SK-N-SH (cell line): Measurements from ENCODE around the gene LRRC10. TPM values are rescaled to one million over a fixed set of nuclear protein-coding genes. Genes with fewer than 3 reads are reported as not detected.

Experiments
- CTCF ChIA-PET: fragments of 300-600, 350-600 bp; formaldehyde crosslinking; extraction: SDS; loops from one replicate; lab custom pipeline; 2021; lab: Yijun Ruan, JAX
- POLR2A ChIA-PET: fragments of 350-600 bp; sonication (Branson Sonifier 250); formaldehyde crosslinking; extraction: SDS; loops from one replicate; lab custom pipeline; 2020; ENCODE audit warnings: antibody characterized with exemption, inconsistent platforms; lab: Yijun Ruan, JAX
- DNase-seq: peaks from one replicate; pipeline ENCODE4 v3.0.0; 2012
- H2AFZ ChIP-seq: fragments of 200-600 bp; sonication (generic); 2 replicates; pipeline ENCODE4 v1.8.1; 2016; ENCODE audit warnings: antibody characterized with exemption, mild to moderate bottlenecking, low read depth
- H3F3A ChIP-seq: fragments of 200-600 bp; sonication (generic); replicated peaks from 2 replicates; pipeline ENCODE3; 2016; ENCODE audit warnings: antibody characterized with exemption, mild to moderate bottlenecking; ENCODE audit not compliant: insufficient read depth
- H3K27ac ChIP-seq, 2 experiments: fragments of 200-500 bp in 1 of 2; fragments of 200-600 bp in 1 of 2; sonication (Bioruptor generic) in 1 of 2; sonication (generic), shearing (Covaris generic) in 1 of 2; 2 replicates each; pipeline versions ENCODE4 v1.5.1 to v1.6.1; 2014 to 2016; ENCODE audit warnings: low read depth in 2 of 2, inconsistent platforms in 1 of 2, low read length in 1 of 2, mild to moderate bottlenecking in 1 of 2, mixed read lengths in 1 of 2
- H3K27me3 ChIP-seq: fragments of 200-600 bp; sonication (generic), shearing (Covaris generic); 2 replicates; pipeline ENCODE4 v1.6.1; 2016; ENCODE audit warnings: mixed run types; ENCODE audit not compliant: insufficient read depth
- H3K36me3 ChIP-seq, 2 experiments: fragments of 200-500 bp in 1 of 2; fragments of 200-600 bp in 1 of 2; sonication (Bioruptor generic) in 1 of 2; sonication (generic) in 1 of 2; replicated peaks in 1 of 2; 2 replicates each; pipeline versions ENCODE3 to v1.5.1; 2014 to 2016; ENCODE audit warnings: low read length in 1 of 2, mild to moderate bottlenecking in 1 of 2; ENCODE audit not compliant: insufficient read depth in 2 of 2, control insufficient read depth in 1 of 2
- H3K4me1 ChIP-seq, 2 experiments: fragments of 200-500 bp in 1 of 2; fragments of 200-600 bp in 1 of 2; sonication (Bioruptor generic) in 1 of 2; sonication (generic), shearing (Covaris generic) in 1 of 2; 2 replicates each; pipeline versions ENCODE4 v1.5.1 to v1.6.1; 2014 to 2016; ENCODE audit warnings: low read depth in 1 of 2, low read length in 1 of 2, mixed run types in 1 of 2; ENCODE audit not compliant: insufficient read depth in 2 of 2, control insufficient read depth in 1 of 2
- H3K4me2 ChIP-seq: fragments of 200-600 bp; sonication (generic), shearing (Covaris generic); 2 replicates; pipeline ENCODE4 v1.6.1; 2017; ENCODE audit warnings: mixed run types
- H3K4me3 ChIP-seq, 2 experiments: fragments of 200-500 bp in 1 of 2; fragments of 200-600 bp in 1 of 2; sonication (Bioruptor generic) in 1 of 2; sonication (generic), shearing (Covaris generic) in 1 of 2; 2 replicates each; pipeline versions ENCODE4 v1.5.1 to v1.8.1; 2014 to 2016; ENCODE audit warnings: low read depth in 2 of 2, inconsistent platforms in 1 of 2, low read length in 1 of 2, mild to moderate bottlenecking in 1 of 2, mixed read lengths in 1 of 2, moderate library complexity in 1 of 2
- H3K79me2 ChIP-seq: fragments of 200-600 bp; sonication (generic); 2 replicates; pipeline ENCODE4 v1.8.1; 2017; ENCODE audit warnings: mild to moderate bottlenecking; ENCODE audit not compliant: insufficient read depth
- H3K9ac ChIP-seq: fragments of 200-600 bp; sonication (generic); 2 replicates; pipeline ENCODE4 v1.6.1; 2017; ENCODE audit warnings: mixed run types
- H3K9me2 ChIP-seq: fragments of 200-600 bp; sonication (generic); 2 replicates; pipeline ENCODE4 v1.6.1; 2017; ENCODE audit warnings: mixed run types
- H3K9me3 ChIP-seq: fragments of 200-600 bp; sonication (generic); 2 replicates; pipeline ENCODE4 v1.6.1; 2017; ENCODE audit warnings: mixed run types, mild to moderate bottlenecking, moderate library complexity
- H4K20me1 ChIP-seq: fragments of 200-600 bp; sonication (generic); 2 replicates; pipeline ENCODE4 v1.6.1; 2017; ENCODE audit warnings: mild to moderate bottlenecking, mixed run types; ENCODE audit not compliant: insufficient read depth
- CHD2 ChIP-seq: fragments of 150-350 bp; IDR thresholded peaks from 2 replicates; pipeline ENCODE4 v1.6.1; 2018; ENCODE audit warnings: low read length; ENCODE audit not compliant: partially characterized antibody
- EP300 ChIP-seq, 2 experiments: IDR thresholded peaks; 2 replicates each; pipeline versions ENCODE4 v1.4.0 to v1.6.1; 2012; ENCODE audit warnings: borderline replicate concordance in 1 of 2, low read depth in 1 of 2, low read length in 1 of 2
- EZH2phosphoT487 ChIP-seq: fragments of 200-600 bp; sonication (generic); IDR thresholded peaks from 2 replicates; pipeline ENCODE4 v1.6.1; 2017; ENCODE audit warnings: low read depth, mixed run types, mild to moderate bottlenecking, antibody characterized with exemption, moderate library complexity, borderline replicate concordance
- GATA2 ChIP-seq: sonication (generic); formaldehyde crosslinking; IDR thresholded peaks from 2 replicates; pipeline ENCODE4 v1.5.0; 2020; ENCODE audit warnings: mild to moderate bottlenecking, missing genetic modification reagents
- MEF2A ChIP-seq: IDR thresholded peaks from 2 replicates; pipeline ENCODE4 v1.4.0; 2012; ENCODE audit warnings: low read depth, borderline replicate concordance
- NRF1 ChIP-seq: IDR thresholded peaks from 2 replicates; pipeline ENCODE4 v1.6.1; 2012; ENCODE audit warnings: low read depth, mild to moderate bottlenecking, low read length
- POLR2AphosphoS5 ChIP-seq: IDR thresholded peaks from 2 replicates; pipeline ENCODE4 v1.6.1; 2012; ENCODE audit warnings: low read depth, low read length
- RFX5 ChIP-seq: IDR thresholded peaks from 2 replicates; pipeline ENCODE4 v1.6.1; 2012; ENCODE audit warnings: mild to moderate bottlenecking, improper control_type of control experiment, low read length
- RXRA ChIP-seq: IDR thresholded peaks from 2 replicates; pipeline ENCODE4 v1.4.0; 2012; ENCODE audit warnings: low read depth, mild to moderate bottlenecking, borderline replicate concordance
- TAF1 ChIP-seq: IDR thresholded peaks from 2 replicates; pipeline ENCODE4 v1.6.1; 2012; ENCODE audit warnings: low read depth, mild to moderate bottlenecking, low read length, moderate library complexity, borderline replicate concordance
- YY1 ChIP-seq: IDR thresholded peaks from 2 replicates; pipeline ENCODE4 v1.4.0; 2012; ENCODE audit warnings: low read depth, mild to moderate bottlenecking
- WGBS: methylation state at CpG from one replicate; pipeline ENCODE4 v1.1.6; 2017; ENCODE audit warnings: low lambda C conversion rate; 5-methylcytosine and 5-hydroxymethylcytosine counted together
- polyA plus RNA-seq, 3 experiments: library from polyadenylated mRNA; depleted of rRNA; stranded (reverse); fragments of >200 nt; gene quantifications; 2 replicates each; pipeline ENCODE4 v1.2.3, GENCODE V29; 2012
- TF ChIP-seq, protein P1 (sequence below): fragments of 200-600 bp; sonication (generic); IDR thresholded peaks from 2 replicates; pipeline ENCODE4 v1.6.1; 2017; ENCODE audit warnings: antibody characterized with exemption, mild to moderate bottlenecking, moderate library complexity
- TF ChIP-seq, protein P2 (sequence below): IDR thresholded peaks from 2 replicates; pipeline ENCODE4 v1.6.1; 2012; ENCODE audit warnings: mild to moderate bottlenecking, low read depth, low read length, moderate library complexity
- TF ChIP-seq, protein P3 (sequence below): IDR thresholded peaks from 2 replicates; pipeline ENCODE4; 2012
- TF ChIP-seq, protein P4 (sequence below): IDR thresholded peaks from 2 replicates; pipeline ENCODE4 v1.4.0; 2012; ENCODE audit warnings: low read depth, borderline replicate concordance
- TF ChIP-seq, protein P5 (sequence below): IDR thresholded peaks from 2 replicates; pipeline ENCODE4 v1.4.0; 2012; ENCODE audit warnings: low read depth
- TF ChIP-seq, protein P6 (sequence below): fragments of 150-350 bp; IDR thresholded peaks from 2 replicates; pipeline ENCODE4 v1.6.1; 2016; ENCODE audit warnings: mild to moderate bottlenecking, low read depth, low read length

LRRC10 gene
- polyA plus RNA-seq, 1 of the 3 experiments (the other 2 are of a cell fraction), result not detected

DNA sequence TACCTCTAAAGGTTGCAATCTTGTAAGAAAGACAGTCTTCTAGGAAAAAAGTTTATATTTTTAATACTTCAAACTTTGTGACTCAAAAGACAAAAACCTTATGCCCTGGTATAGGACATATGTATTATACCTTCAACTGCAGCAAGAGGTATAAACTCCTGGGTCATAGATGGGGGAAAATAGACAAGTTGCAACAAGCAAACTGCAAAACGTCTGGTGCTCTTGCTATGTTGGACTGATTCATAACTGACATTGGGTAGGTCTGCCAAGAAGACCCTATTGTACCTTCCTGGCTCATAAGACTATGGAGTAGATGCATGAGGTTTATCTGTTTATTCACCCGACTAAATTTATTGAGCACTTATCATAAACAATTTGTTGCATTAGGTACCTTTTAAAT, 47.5 kb upstream of the LRRC10 start:
- no peaks in the 10 kb centered on the region for H4K20me1 ChIP-seq
- WGBS, result 33% methylated on average over 2 of the region's 2 CpGs
- H3K9me3 ChIP-seq, result no peaks in the 10 kb centered on the region
- POLR2A ChIA-PET, result no interaction called here
- CTCF ChIA-PET, result interaction anchor here (1.8 kb wide), 1 partner anchor 18 kb away, joined by 5 read pairs; no protein-coding TSS in a partner anchor
- H3K27ac ChIP-seq, result no peak overlapping the region
- no peak overlapping the region for H3K4me3 ChIP-seq
- no peak overlapping the region for H3K4me2 ChIP-seq
- H2AFZ ChIP-seq, result no peak overlapping the region
- no peak overlapping the region for H3K9ac ChIP-seq
- no peaks in the 10 kb centered on the region for H3K79me2 ChIP-seq
- H3F3A ChIP-seq, result peaks cover 4% of the 10 kb centered on the region
- TF ChIP-seq, protein P1, sequence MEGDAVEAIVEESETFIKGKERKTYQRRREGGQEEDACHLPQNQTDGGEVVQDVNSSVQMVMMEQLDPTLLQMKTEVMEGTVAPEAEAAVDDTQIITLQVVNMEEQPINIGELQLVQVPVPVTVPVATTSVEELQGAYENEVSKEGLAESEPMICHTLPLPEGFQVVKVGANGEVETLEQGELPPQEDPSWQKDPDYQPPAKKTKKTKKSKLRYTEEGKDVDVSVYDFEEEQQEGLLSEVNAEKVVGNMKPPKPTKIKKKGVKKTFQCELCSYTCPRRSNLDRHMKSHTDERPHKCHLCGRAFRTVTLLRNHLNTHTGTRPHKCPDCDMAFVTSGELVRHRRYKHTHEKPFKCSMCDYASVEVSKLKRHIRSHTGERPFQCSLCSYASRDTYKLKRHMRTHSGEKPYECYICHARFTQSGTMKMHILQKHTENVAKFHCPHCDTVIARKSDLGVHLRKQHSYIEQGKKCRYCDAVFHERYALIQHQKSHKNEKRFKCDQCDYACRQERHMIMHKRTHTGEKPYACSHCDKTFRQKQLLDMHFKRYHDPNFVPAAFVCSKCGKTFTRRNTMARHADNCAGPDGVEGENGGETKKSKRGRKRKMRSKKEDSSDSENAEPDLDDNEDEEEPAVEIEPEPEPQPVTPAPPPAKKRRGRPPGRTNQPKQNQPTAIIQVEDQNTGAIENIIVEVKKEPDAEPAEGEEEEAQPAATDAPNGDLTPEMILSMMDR, result no peak
- H3K4me1 ChIP-seq, result peaks cover 0 to 9% of the 10 kb centered on the region in 2 experiments; a peak in 1 of 4 replicates
- no peaks in the 10 kb centered on the region for H3K36me3 ChIP-seq
- no peaks in the 10 kb centered on the region for H3K27me3 ChIP-seq
- no peak for DNase-seq
- no peaks in the 10 kb centered on the region for H3K9me2 ChIP-seq

DNA sequence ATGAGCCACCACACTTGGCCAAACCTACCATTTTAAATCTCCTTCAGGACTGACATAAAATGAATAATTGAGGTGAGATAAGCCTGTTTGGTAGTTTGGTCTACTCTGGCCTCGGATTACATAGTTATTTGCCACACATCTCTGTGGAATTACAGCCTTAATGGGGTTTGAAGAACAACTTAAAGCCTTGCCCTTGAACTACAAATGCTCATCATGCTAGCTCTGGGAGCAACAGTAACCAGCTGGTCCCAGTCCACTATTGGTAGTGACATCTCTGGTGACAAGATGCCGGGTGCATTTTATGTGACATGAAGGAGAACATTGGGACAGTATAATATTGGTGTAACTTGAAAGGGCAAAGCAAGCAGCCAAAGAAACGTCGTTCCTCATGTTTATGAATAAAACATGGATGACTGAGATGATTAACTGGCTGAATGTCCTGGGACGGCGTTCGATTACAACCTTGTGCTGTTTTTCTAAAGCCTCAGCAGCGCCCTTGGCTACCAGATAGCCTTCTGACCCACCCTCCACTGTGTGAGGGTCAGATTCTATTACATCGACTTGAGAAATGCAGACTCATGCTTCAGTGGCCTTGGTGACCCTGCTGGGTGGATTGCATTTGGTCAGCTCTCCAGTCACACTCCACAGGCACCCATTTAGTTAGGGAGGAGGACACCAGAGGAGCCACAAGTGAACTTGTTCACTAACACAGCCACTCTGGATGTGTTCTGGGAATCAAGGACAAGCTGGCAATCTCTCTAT, 46.9 kb upstream of the LRRC10 start:
- WGBS, result 81% methylated on average over 9 of the region's 9 CpGs
- H3K79me2 ChIP-seq, result no peaks in the 10 kb centered on the region
- DNase-seq, result no peak
- peaks cover 4% of the 10 kb centered on the region for H3F3A ChIP-seq
- no peak overlapping the region for H3K4me2 ChIP-seq
- H3K27ac ChIP-seq, result no peak overlapping the region
- H3K27me3 ChIP-seq, result no peaks in the 10 kb centered on the region
- H3K36me3 ChIP-seq, result no peaks in the 10 kb centered on the region
- no peak overlapping the region for H3K9ac ChIP-seq
- no peak overlapping the region for H3K4me3 ChIP-seq
- H4K20me1 ChIP-seq, result no peaks in the 10 kb centered on the region
- H2AFZ ChIP-seq, result no peak overlapping the region
- H3K4me1 ChIP-seq, result peaks cover 0 to 9% of the 10 kb centered on the region in 2 experiments; a peak in 1 of 4 replicates
- no peaks in the 10 kb centered on the region for H3K9me3 ChIP-seq
- TF ChIP-seq, protein P2, sequence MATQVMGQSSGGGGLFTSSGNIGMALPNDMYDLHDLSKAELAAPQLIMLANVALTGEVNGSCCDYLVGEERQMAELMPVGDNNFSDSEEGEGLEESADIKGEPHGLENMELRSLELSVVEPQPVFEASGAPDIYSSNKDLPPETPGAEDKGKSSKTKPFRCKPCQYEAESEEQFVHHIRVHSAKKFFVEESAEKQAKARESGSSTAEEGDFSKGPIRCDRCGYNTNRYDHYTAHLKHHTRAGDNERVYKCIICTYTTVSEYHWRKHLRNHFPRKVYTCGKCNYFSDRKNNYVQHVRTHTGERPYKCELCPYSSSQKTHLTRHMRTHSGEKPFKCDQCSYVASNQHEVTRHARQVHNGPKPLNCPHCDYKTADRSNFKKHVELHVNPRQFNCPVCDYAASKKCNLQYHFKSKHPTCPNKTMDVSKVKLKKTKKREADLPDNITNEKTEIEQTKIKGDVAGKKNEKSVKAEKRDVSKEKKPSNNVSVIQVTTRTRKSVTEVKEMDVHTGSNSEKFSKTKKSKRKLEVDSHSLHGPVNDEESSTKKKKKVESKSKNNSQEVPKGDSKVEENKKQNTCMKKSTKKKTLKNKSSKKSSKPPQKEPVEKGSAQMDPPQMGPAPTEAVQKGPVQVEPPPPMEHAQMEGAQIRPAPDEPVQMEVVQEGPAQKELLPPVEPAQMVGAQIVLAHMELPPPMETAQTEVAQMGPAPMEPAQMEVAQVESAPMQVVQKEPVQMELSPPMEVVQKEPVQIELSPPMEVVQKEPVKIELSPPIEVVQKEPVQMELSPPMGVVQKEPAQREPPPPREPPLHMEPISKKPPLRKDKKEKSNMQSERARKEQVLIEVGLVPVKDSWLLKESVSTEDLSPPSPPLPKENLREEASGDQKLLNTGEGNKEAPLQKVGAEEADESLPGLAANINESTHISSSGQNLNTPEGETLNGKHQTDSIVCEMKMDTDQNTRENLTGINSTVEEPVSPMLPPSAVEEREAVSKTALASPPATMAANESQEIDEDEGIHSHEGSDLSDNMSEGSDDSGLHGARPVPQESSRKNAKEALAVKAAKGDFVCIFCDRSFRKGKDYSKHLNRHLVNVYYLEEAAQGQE, result no peak
- TF ChIP-seq, protein P3, sequence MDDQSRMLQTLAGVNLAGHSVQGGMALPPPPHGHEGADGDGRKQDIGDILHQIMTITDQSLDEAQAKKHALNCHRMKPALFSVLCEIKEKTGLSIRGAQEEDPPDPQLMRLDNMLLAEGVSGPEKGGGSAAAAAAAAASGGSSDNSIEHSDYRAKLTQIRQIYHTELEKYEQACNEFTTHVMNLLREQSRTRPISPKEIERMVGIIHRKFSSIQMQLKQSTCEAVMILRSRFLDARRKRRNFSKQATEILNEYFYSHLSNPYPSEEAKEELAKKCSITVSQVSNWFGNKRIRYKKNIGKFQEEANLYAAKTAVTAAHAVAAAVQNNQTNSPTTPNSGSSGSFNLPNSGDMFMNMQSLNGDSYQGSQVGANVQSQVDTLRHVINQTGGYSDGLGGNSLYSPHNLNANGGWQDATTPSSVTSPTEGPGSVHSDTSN, result no peak
- TF ChIP-seq, protein P4, sequence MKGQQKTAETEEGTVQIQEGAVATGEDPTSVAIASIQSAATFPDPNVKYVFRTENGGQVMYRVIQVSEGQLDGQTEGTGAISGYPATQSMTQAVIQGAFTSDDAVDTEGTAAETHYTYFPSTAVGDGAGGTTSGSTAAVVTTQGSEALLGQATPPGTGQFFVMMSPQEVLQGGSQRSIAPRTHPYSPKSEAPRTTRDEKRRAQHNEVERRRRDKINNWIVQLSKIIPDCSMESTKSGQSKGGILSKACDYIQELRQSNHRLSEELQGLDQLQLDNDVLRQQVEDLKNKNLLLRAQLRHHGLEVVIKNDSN, result no peak
- TF ChIP-seq, protein P5, sequence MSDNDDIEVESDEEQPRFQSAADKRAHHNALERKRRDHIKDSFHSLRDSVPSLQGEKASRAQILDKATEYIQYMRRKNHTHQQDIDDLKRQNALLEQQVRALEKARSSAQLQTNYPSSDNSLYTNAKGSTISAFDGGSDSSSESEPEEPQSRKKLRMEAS, result no peak
- TF ChIP-seq EP300 (IDR thresholded peaks at IDR 0.05; ENCODE audit: borderline replicate concordance in 1 of 2, low read depth in 1 of 2, low read length in 1 of 2) (no peak), POLR2AphosphoS5 (no peak), TAF1 (no peak), RFX5 (no peak), CHD2 (no peak), MEF2A (no peak), NRF1 (no peak), YY1 (no peak), RXRA (no peak), EZH2phosphoT487 (no peak), GATA2 (CRISPR knock-in tag) (no peak)
- TF ChIP-seq, protein P6, sequence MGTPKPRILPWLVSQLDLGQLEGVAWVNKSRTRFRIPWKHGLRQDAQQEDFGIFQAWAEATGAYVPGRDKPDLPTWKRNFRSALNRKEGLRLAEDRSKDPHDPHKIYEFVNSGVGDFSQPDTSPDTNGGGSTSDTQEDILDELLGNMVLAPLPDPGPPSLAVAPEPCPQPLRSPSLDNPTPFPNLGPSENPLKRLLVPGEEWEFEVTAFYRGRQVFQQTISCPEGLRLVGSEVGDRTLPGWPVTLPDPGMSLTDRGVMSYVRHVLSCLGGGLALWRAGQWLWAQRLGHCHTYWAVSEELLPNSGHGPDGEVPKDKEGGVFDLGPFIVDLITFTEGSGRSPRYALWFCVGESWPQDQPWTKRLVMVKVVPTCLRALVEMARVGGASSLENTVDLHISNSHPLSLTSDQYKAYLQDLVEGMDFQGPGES, result no peak
- ChIA-PET CTCF (interaction anchor here (1.8 kb wide), 1 partner anchor 18 kb away, joined by 5 read pairs; no protein-coding TSS in a partner anchor), POLR2A (no interaction called here)
- H3K9me2 ChIP-seq, result no peaks in the 10 kb centered on the region
